ENCODE results near the gene ENAH. TPM values are rescaled to one million over a fixed set of nuclear protein-coding genes. Genes with fewer than 3 reads are reported as not detected.
"Not testable (repeated sequence)": the region's sequence is repeated elsewhere in the genome, so short reads cannot be mapped to it uniquely, and the experiment has no call there.

Gene ENAH
- total and polyA plus RNA-seq, 9 of the 15 experiments (the other 6 are each of a cell fraction or from before 2014, with no cell fraction given) = 0.03 to 1.2 (median 0.15) TPM

- TF ChIP-seq ZNF592 (IDR thresholded peaks at IDR 0.05) (no peak), WHSC1 (IDR thresholded peaks at IDR 0.05; ENCODE audit: low read length) (no peak), CEBPG (CRISPR knock-in tag; IDR thresholded peaks at IDR 0.05) (no peak), CEBPG (tag; conservative IDR thresholded peaks at IDR 0.05 in 1 of 2, IDR thresholded peaks at IDR 0.05 in 1 of 2) (0 out of 4 replicates have a peak, but pooled peaks of 1 of the 2 experiments have one; percentile 17), NCOA1 (IDR thresholded peaks at IDR 0.05; ENCODE audit: low read depth) (no peak), ASH1L (IDR thresholded peaks at IDR 0.05; ENCODE audit: borderline replicate concordance, low read depth, partially characterized antibody) (no peak), ZNF253 (CRISPR knock-in tag; conservative IDR thresholded peaks at IDR 0.05) (no peak), NFIX (CRISPR knock-in tag; IDR thresholded peaks at IDR 0.05; ENCODE audit: low read depth) (no peak), EGR1 (conservative IDR thresholded peaks at IDR 0.05) (no peak), THRA (IDR thresholded peaks at IDR 0.05) (no peak)
Measured at GRCh38 chr1:225657462-225657989, 4.6 kb upstream of the ENAH start (continued).

- BruUV-seq (replicated peaks); H3K9me3 ChIP-seq (replicated peaks; ENCODE audit: control insufficient read depth, insufficient read depth, low read depth, low read length); CTCF ChIA-PET (ENCODE audit: low intra/inter-chr PET ratio); DNase-seq (ENCODE audit: extremely low read depth in 1 of 4, low spot score in 3 of 4); H3K27ac ChIP-seq (ENCODE audit: extremely low read depth, low read depth, low read length); H2AFZ ChIP-seq (ENCODE audit: low read depth, low read length); H4K20me1 ChIP-seq (replicated peaks; ENCODE audit: control insufficient read depth, insufficient read depth, low read length); H3K36me3 ChIP-seq (ENCODE audit: control insufficient read depth, insufficient read depth, low read length); FAIRE-seq; H3K9me1 ChIP-seq (ENCODE audit: control insufficient read depth, insufficient read depth, low read length); in situ Hi-C loops (cut with MboI); H3K4me3 ChIP-seq; ATAC-seq; H3K79me2 ChIP-seq (ENCODE audit: control insufficient read depth, insufficient read depth, low read length); H3K4me2 ChIP-seq (ENCODE audit: insufficient read depth, low read length); H3K9ac ChIP-seq (ENCODE audit: insufficient read depth in 1 of 2, low read depth in 2 of 2, low read length in 2 of 2): not testable (repeated sequence)
- H3K4me1 ChIP-seq (replicated peaks in 1 of 2; ENCODE audit: control insufficient read depth in 2 of 2, insufficient read depth in 2 of 2, low read length in 2 of 2) = peaks cover 0 to 16% of the 10 kb centered on the region in 2 experiments; a peak in 2 of 5 replicates
- intact Hi-C loops (cut with micrococcal nuclease) = loop anchor here (10.0 kb wide), 2 partner anchors 189 to 319 kb away; no protein-coding TSS in a partner anchor
- 0% methylated on average over 3 of the region's 3 CpGs for WGBS (ENCODE audit: insufficient coverage, low coverage, missing lambda C conversion rate)
- POLR2A ChIA-PET = interaction anchor here (1.1 kb wide), 1 partner anchor 15 kb away, joined by 5 read pairs; no protein-coding TSS in a partner anchor
- peaks cover 30 to 34% of the 10 kb centered on the region in 2 experiments for H3K27me3 ChIP-seq (ENCODE audit: control insufficient read depth in 2 of 2, insufficient read depth in 2 of 2, low read length in 2 of 2)
Measured at GRCh38 chr1:225656259-225656655, 3.3 kb upstream of the ENAH start.
